Mucosa of descending colon (tissue), 3 donors: ENCODE data around the gene FNDC3B. TPM values are rescaled to one million over a fixed set of nuclear protein-coding genes. Genes with fewer than 3 reads are reported as not detected.
A peak's percentile ranks its signal among the peaks of the same experiment; 100 is the strongest.

ENCODE experiments used
- ATAC-seq: fragments of 200-7000 bp; cut with Tn5 transposase; one replicate; pipeline ENCODE4 v1.9.1; 2020; ENCODE audit warnings: mild to moderate bottlenecking, moderate library complexity
- DNase-seq, 3 donors: peaks; one replicate each; pipeline ENCODE4 v3.0.0-alpha.2; 2020
- H3K36me3 ChIP-seq: fragments of 200-600 bp; one replicate; pipeline ENCODE4 v1.8.0; 2021; ENCODE audit warnings: low read depth, mild to moderate bottlenecking
- H3K4me1 ChIP-seq: fragments of 200-600 bp; one replicate; pipeline ENCODE4 v1.8.0; 2021; ENCODE audit warnings: low read depth, mild to moderate bottlenecking
- H3K4me3 ChIP-seq: fragments of 200-600 bp; one replicate; pipeline ENCODE4 v1.8.0; 2021; ENCODE audit warnings: mild to moderate bottlenecking
- H3K9me3 ChIP-seq: fragments of 200-600 bp; one replicate; pipeline ENCODE4 v1.8.0; 2021; ENCODE audit warnings: mild to moderate bottlenecking
- CTCF ChIP-seq: fragments of 200-600 bp; IDR thresholded peaks from one replicate; pipeline ENCODE4 v1.8.0; 2022; ENCODE audit warnings: antibody characterized with exemption, mild to moderate bottlenecking
- intact Hi-C, 2 donors: fragments of 100-400 bp; cut with DNase I in 1 of 2; cut with micrococcal nuclease in 1 of 2; formaldehyde crosslinking; loops; one replicate each; pipeline versions ENCODE4 v1.11.0 to v1.11.1; 2022; cut with DNase I, micrococcal nuclease
- total RNA-seq, 3 donors: library from RNA; stranded (reverse); fragmentation: NEBNext Ultra II Directional in 2 of 3; extraction: Animal tissue kit (Norgen Biotek cat#: 25700) in 2 of 3; gene quantifications; one replicate each; pipeline versions ENCODE4 v1.2.1 to v1.2.4, GENCODE V29; 2021 to 2023
- donor health status: DM: no; HTN: no; CAD: no; lungs with moderate emphysema.
- donor health status: DM: no; HTN: no; CAD: no.
- donor health status: DM: no; HTN: yes; CAD: no.

FNDC3B gene
- total RNA-seq, 3 donors from 2014 or later, result 107 to 132 (median 126) TPM

- DNase-seq, result no peak
- Histone ChIP-seq H3K9me3 (no peaks in the 10 kb centered on the region), H3K36me3 (no peaks in the 10 kb centered on the region), H3K4me1 (peaks cover under 1% of the 10 kb centered on the region), H3K4me3 (no peak overlapping the region)
- intact Hi-C loops, result loop anchor here in 1 of 2 donors (10.0 kb wide), 1 partner anchor 301 kb away; no protein-coding TSS in a partner anchor
- no peak for TF ChIP-seq CTCF
- no peak for ATAC-seq
These were observed 6.0 kb upstream of the FNDC3B start for GRCh38 chr3:172033396-172033795.

- intact Hi-C loops, result loop anchor here in 1 of 2 donors (10.0 kb wide), 1 partner anchor 300 kb away; no protein-coding TSS in a partner anchor
- DNase-seq (peak in 1 of 3 donors; percentile 73), ATAC-seq (peak; percentile 26)
- Histone ChIP-seq H3K9me3 (no peaks in the 10 kb centered on the region), H3K4me3 (no peak overlapping the region), H3K36me3 (no peaks in the 10 kb centered on the region), H3K4me1 (peaks cover 4% of the 10 kb centered on the region)
- peak; percentile 47 for TF ChIP-seq CTCF
These were observed 4.3 kb upstream of the FNDC3B start for GRCh38 chr3:172034786-172035685.

GRCh38 chr3:172036541-172037215, 2.7 kb upstream of the FNDC3B start:
- TF ChIP-seq CTCF, result no peak
- Histone ChIP-seq H3K4me1 (peaks cover 6% of the 10 kb centered on the region), H3K4me3 (no peak overlapping the region), H3K36me3 (no peaks in the 10 kb centered on the region), H3K9me3 (no peaks in the 10 kb centered on the region)
- DNase-seq (no peak), ATAC-seq (no peak)
- intact Hi-C loops, result loop anchor here in 1 of 2 donors (10.0 kb wide), 1 partner anchor 298 kb away; no protein-coding TSS in a partner anchor

- no peak for ATAC-seq
- intact Hi-C loops, result loop anchor here in 1 of 2 donors (10.0 kb wide), 1 partner anchor 296 kb away; no protein-coding TSS in a partner anchor
- TF ChIP-seq CTCF, result no peak
- DNase-seq, result no peak
- Histone ChIP-seq H3K4me3 (peak overlapping the region; percentile 98), H3K36me3 (no peaks in the 10 kb centered on the region), H3K9me3 (no peaks in the 10 kb centered on the region), H3K4me1 (peaks cover 25% of the 10 kb centered on the region)
These were observed 461 bp upstream of the FNDC3B start for GRCh38 chr3:172038798-172039435.
